Nephron progenitor cell (in vitro differentiated cells): ENCODE data around the gene CCDC82.

Source experiments
- DNase-seq: peaks from one replicate; pipeline ENCODE4 v3.0.0; 2021
- H3K27ac Mint-ChIP-seq: 2 replicates; pipeline ENCODE4 v1.8.0; 2021; ENCODE audit warnings: mild to moderate bottlenecking, moderate library complexity, mixed read lengths
- H3K27me3 Mint-ChIP-seq: 2 replicates; pipeline ENCODE4 v1.8.0; 2021; ENCODE audit warnings: mild to moderate bottlenecking, low read depth, mixed read lengths; ENCODE audit not compliant: poor library complexity
- H3K36me3 Mint-ChIP-seq: 2 replicates; pipeline ENCODE4 v1.8.0; 2021; ENCODE audit warnings: low read depth, mixed read lengths
- H3K4me1 Mint-ChIP-seq: 2 replicates; pipeline ENCODE4 v1.8.0; 2021; ENCODE audit warnings: mixed read lengths
- H3K4me3 Mint-ChIP-seq: 2 replicates; pipeline ENCODE4 v1.8.0; 2021; ENCODE audit warnings: mild to moderate bottlenecking, moderate library complexity, mixed read lengths
- H3K9me3 Mint-ChIP-seq: 2 replicates; pipeline ENCODE4 v1.8.0; 2021; ENCODE audit warnings: mild to moderate bottlenecking, moderate library complexity, mixed read lengths
- CTCF ChIP-seq: fragments of 200-600 bp; sonication (generic); IDR thresholded peaks from 2 replicates; pipeline ENCODE4 v1.5.0; 2021; ENCODE audit warnings: antibody characterized with exemption

The CCDC82 gene

GRCh38 chr11:96390488-96390792, 728 bp upstream of the CCDC82 start:
- Mint-ChIP-seq H3K4me3 (peak overlapping the region; percentile 95), H3K9me3 (peaks cover 38% of the 10 kb centered on the region), H3K27me3 (no peaks in the 10 kb centered on the region), H3K27ac (peak overlapping the region; percentile 3), H3K4me1 (peaks cover 31% of the 10 kb centered on the region), H3K36me3 (peaks cover 35% of the 10 kb centered on the region)
- no peak for TF ChIP-seq CTCF
- no peak for DNase-seq

DNA sequence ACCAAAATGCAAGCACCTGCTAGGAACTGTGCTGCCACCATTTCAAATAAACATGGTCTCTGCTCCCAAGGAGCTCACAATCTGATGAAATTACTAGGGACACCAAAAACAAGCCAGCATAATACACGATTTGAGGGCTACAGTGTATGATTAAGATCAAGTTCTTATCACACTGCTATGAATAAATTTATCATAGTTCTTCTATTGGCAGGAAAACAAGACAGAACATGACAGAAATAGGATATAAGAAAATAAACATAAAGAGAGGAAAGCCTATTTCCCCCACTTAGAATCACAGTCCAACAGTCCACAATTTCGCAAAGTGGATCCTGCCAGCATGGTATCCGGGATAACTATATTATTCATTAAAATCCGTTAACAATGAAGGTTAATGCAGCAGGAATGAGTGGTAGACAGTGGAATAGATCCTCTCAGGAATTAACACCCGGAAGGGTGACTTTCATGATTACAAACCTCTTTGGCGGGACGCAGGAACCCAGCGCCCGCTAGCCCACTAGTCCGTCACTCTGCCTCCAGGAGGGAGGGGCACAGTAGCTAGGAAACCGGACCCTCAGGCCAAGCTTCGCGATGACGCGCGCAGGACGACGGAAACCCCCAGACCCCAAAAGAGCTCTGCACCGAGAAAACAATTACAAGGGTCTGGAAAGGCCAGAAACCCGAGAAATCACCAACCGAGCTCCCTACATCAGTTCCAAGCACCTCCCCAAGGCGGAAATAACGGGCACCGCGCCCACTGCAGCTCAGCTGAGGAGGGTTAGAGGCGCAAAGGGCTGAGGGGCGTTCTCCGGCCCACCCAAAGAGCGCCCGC, 607 bp downstream of the CCDC82 start:
- peaks cover 46% of the 10 kb centered on the region for H3K36me3 Mint-ChIP-seq
- peaks cover 37% of the 10 kb centered on the region for H3K9me3 Mint-ChIP-seq
- no peaks in the 10 kb centered on the region for H3K27me3 Mint-ChIP-seq
- no peak for TF ChIP-seq CTCF
- DNase-seq = peak; percentile 75
- peak overlapping the region; percentile 100 for H3K27ac Mint-ChIP-seq
- peaks cover 32% of the 10 kb centered on the region for H3K4me1 Mint-ChIP-seq
- peak overlapping the region; percentile 95 for H3K4me3 Mint-ChIP-seq

- peaks cover 34% of the 10 kb centered on the region for H3K36me3 Mint-ChIP-seq
- H3K27me3 Mint-ChIP-seq = no peaks in the 10 kb centered on the region
- no peak for DNase-seq
- peaks cover 4% of the 10 kb centered on the region for H3K9me3 Mint-ChIP-seq
- no peak overlapping the region for H3K4me3 Mint-ChIP-seq
- no peak overlapping the region for H3K27ac Mint-ChIP-seq
- TF ChIP-seq CTCF = no peak
- H3K4me1 Mint-ChIP-seq = peaks cover 28% of the 10 kb centered on the region
These were observed 4.5 kb downstream of the CCDC82 start for GRCh38 chr11:96385187-96385586.

DNA sequence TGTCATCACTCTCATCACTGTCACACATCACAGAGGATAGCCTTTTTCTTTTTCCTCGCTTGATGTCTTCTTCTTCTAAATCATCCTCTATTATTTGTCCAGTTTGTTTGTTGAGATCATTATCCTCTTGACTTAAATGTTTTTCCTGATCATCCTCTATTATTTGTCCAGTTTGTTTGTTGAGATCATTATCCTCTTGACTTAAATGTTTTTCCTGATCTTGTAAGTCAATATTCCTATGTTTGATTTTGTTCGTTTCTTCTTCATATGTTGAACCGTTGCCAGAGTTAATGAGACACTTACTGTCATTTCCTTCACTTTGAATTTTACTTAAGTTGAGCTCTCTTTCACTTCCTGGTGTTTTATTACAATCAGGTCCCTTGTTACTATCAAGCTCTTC, 5.6 kb downstream of the CCDC82 start:
- Mint-ChIP-seq H3K36me3 (peaks cover 37% of the 10 kb centered on the region), H3K27me3 (no peaks in the 10 kb centered on the region), H3K4me1 (peaks cover 24% of the 10 kb centered on the region), H3K4me3 (no peak overlapping the region), H3K27ac (no peak overlapping the region), H3K9me3 (no peaks in the 10 kb centered on the region)
- no peak for TF ChIP-seq CTCF
- no peak for DNase-seq

- Mint-ChIP-seq H3K27me3 (no peaks in the 10 kb centered on the region), H3K4me3 (no peak overlapping the region), H3K27ac (no peak overlapping the region), H3K9me3 (no peaks in the 10 kb centered on the region), H3K4me1 (no peaks in the 10 kb centered on the region), H3K36me3 (peaks cover 27% of the 10 kb centered on the region)
- no peak for DNase-seq
- no peak for TF ChIP-seq CTCF
These were observed 12.9 kb downstream of the CCDC82 start for GRCh38 chr11:96376796-96377195.

DNA sequence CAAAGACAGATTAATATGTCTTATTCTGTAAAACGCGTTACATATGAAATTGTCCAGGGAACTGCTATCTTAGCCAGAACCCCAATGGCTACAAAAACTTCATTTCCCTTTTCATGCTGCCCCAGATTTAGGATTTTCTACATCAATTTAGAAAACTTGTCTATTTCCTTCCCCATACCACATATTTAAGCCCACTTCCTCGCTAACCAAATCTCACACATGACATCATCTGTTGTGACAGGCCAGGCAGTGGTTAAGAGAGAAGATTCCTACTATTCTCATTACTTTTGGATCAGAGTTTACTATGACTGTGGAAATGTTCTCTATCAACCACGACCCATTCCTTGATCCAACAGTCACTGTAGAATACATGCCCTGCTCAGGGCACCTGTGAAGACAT, 15.9 kb downstream of the CCDC82 start:
- Mint-ChIP-seq H3K36me3 (peaks cover 40% of the 10 kb centered on the region), H3K27ac (no peak overlapping the region), H3K4me1 (no peaks in the 10 kb centered on the region), H3K9me3 (peaks cover 7% of the 10 kb centered on the region), H3K4me3 (no peak overlapping the region), H3K27me3 (no peaks in the 10 kb centered on the region)
- DNase-seq = no peak
- TF ChIP-seq CTCF = no peak
